Effector memory CD8-positive, alpha-beta T cell (primary cell): ENCODE data around the gene NBEAL2.

Experiments
- ATAC-seq: fragments of 150-1000 bp; cut with Tn5 transposase; replicated peaks from 2 replicates; pipeline ENCODE4 v1.10.0; 2021; ENCODE audit warnings: mild to moderate bottlenecking, moderate library complexity
- DNase-seq, 3 experiments: peaks; one replicate each; pipeline ENCODE4 v3.0.0; 2021
- H3K27ac Mint-ChIP-seq, 2 donors: one replicate each; pipeline ENCODE4 v1.8.0; 2022; ENCODE audit warnings: mild to moderate bottlenecking in 2 of 2, mixed read lengths in 2 of 2, moderate library complexity in 2 of 2
- H3K27me3 Mint-ChIP-seq, 2 donors: one replicate each; pipeline ENCODE4 v1.8.0; 2022; ENCODE audit warnings: mixed read lengths in 2 of 2
- H3K36me3 Mint-ChIP-seq: one replicate; pipeline ENCODE4 v1.8.0; 2022; ENCODE audit warnings: mild to moderate bottlenecking, moderate library complexity, mixed read lengths; ENCODE audit not compliant: insufficient read depth
- H3K4me1 Mint-ChIP-seq, 2 donors: one replicate each; pipeline ENCODE4 v1.8.0; 2022; ENCODE audit warnings: low read depth in 2 of 2, mixed read lengths in 2 of 2
- H3K4me3 Mint-ChIP-seq, 2 donors: one replicate each; pipeline ENCODE4 v1.8.0; 2022; ENCODE audit warnings: mild to moderate bottlenecking in 2 of 2, mixed read lengths in 2 of 2, moderate library complexity in 2 of 2
- H3K9me3 Mint-ChIP-seq, 2 donors: one replicate each; pipeline ENCODE4 v1.8.0; 2022; ENCODE audit warnings: mixed read lengths in 2 of 2

The NBEAL2 gene

DNA sequence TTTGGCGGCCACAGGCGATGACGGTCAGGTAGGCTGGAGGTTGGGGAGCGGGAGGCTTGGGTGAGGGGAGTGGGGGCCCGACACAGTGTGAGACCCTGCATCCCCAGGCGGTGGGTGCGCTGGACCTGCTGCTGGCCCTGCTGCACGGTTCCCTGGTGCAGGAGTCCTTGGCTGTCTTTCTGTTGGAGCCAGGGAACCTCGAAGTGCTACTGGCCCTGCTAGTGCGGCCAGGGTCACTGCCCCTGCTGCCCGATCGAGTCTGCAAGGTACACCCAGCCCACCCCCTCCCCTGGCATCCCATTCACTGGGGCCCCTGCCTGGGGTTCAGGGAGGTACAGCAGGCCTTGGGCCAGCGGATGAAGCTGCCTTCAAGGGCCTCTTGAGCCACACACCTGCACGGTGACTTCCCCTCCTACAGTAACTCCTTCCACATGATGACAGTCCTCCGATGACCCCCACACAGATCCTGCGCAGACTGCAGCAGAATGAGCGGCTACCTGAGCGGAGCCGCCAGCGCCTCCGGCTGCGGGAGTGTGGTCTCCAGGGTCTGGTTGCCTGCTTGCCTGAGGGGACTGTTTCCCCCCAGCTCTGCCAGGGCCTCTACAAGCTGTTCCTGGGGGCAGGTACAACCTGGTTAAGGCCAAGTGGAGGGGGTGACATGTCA, 19.5 kb downstream of the NBEAL2 start:
- ATAC-seq (no peak), DNase-seq (no peak)
- no peaks in the 10 kb centered on the region for H3K27me3 Mint-ChIP-seq
- H3K4me3 Mint-ChIP-seq, result no peak overlapping the region
- peaks cover 14 to 33% of the 10 kb centered on the region in 2 donors for H3K4me1 Mint-ChIP-seq
- peak overlapping the region; percentile 71 to 81 for H3K27ac Mint-ChIP-seq
- H3K36me3 Mint-ChIP-seq, result peaks cover 57% of the 10 kb centered on the region
- H3K9me3 Mint-ChIP-seq, result no peaks in the 10 kb centered on the region

DNA sequence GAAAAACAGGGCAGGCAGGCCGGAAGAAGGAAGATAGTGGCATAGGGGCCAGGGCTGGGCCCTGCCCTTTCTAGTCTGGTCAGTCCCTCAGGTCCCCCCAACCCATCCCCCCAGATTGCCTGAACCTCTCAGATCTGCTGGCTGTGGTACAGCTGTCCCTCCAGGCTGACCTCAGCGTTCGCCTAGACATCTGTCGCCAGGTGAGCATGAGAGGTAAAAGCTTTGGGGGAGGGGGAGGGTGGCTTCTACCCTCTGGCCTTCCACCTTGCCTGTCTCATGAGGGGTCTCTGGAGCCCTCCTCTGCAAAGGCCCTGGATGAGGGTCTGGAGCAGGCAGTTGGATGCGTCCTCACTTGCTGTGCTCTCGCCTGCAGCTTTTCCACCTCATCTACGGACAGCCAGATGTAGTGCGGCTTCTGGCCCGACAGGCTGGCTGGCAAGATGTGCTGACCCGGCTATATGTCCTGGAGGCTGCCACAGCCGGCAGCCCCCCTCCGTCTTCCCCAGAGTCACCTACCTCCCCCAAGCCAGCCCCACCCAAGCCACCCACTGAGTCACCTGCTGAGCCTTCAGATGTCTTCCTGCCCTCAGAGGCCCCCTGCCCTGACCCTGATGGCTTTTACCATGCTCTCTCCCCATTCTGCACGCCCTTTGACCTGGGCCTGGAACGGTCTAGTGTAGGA, 20.2 kb downstream of the NBEAL2 start:
- Mint-ChIP-seq H3K4me3 (no peak overlapping the region), H3K9me3 (no peaks in the 10 kb centered on the region), H3K36me3 (peaks cover 63% of the 10 kb centered on the region), H3K27ac (peak overlapping the region in 1 of 2 donors; percentile 81), H3K27me3 (no peaks in the 10 kb centered on the region), H3K4me1 (peaks cover 14 to 28% of the 10 kb centered on the region in 2 donors)
- DNase-seq (no peak), ATAC-seq (no peak)

DNA sequence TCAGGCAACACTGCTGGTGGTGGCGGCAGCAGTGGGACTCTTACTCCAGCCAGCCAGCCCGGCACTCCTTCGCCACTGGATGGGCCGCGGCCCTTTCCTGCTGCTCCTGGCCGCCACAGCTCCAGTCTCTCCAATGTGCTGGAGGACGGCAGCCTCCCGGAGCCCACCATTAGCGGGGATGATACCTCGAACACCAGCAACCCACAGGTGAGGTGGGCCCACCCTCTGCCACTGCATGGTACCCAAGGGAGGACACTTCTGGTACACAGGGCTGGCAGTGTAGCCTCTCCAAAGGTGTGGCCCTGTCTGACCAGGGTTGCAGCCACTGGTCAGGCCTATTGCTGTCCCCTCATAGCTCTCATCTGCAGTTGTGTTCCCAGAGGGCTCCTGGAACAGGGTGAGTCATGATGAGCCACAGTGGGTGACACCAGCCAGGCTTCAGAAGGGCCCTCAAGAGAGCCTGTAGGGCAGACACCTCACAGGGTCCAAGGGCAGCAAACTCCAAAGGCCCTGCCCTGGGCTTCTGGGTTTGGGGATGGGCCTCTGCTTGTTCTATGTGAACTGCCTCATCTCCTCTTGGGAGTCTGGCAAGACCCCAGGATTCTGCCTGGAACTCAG, 20.8 kb downstream of the NBEAL2 start:
- no peak for ATAC-seq
- no peaks in the 10 kb centered on the region for H3K27me3 Mint-ChIP-seq
- no peak overlapping the region for H3K4me3 Mint-ChIP-seq
- peaks cover 68% of the 10 kb centered on the region for H3K36me3 Mint-ChIP-seq
- H3K27ac Mint-ChIP-seq, result peak overlapping the region in 1 of 2 donors; percentile 81
- no peaks in the 10 kb centered on the region for H3K9me3 Mint-ChIP-seq
- H3K4me1 Mint-ChIP-seq, result peaks cover 14 to 26% of the 10 kb centered on the region in 2 donors
- no peak for DNase-seq

DNA sequence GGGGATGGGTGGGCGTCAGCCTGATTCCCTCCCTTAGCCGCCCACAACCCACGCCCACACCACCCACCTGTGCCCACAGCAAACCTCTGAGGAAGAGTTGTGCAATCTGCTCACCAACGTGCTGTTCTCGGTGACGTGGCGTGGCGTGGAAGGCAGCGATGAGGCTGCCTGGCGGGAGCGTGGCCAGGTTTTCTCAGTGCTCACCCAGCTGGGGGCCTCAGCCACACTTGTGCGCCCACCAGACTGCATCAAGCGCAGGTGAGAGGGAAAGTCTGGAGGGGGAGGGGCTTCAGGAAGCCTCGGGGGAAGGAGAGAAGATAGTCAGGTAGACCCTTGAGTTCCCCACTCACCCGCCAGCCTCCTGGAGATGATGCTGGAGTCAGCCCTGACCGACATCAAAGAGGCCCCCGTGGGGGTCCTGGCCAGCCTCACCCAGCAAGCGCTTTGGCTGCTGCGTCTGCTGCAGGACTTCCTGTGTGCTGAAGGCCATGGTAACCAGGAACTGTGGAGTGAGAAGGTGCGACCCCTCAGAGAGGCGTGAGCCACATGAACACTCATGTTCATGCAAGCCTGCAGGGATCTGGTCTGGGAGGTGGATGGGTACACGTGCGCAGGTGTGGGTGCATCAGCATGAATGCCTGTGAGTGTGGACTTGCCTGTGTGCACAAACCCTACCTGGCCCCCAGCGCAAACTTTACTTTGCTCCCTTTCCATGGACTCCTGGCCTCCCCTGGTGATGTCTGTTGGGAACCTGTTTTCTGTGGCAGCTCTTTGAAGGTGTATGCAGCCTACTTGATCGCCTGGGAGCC, 21.7 kb downstream of the NBEAL2 start:
- Mint-ChIP-seq H3K4me1 (peaks cover 14 to 28% of the 10 kb centered on the region in 2 donors), H3K36me3 (peaks cover 73% of the 10 kb centered on the region), H3K27ac (peak overlapping the region in 1 of 2 donors; percentile 81), H3K27me3 (no peaks in the 10 kb centered on the region), H3K4me3 (no peak overlapping the region), H3K9me3 (no peaks in the 10 kb centered on the region)
- DNase-seq (no peak), ATAC-seq (peak; percentile 18)

DNA sequence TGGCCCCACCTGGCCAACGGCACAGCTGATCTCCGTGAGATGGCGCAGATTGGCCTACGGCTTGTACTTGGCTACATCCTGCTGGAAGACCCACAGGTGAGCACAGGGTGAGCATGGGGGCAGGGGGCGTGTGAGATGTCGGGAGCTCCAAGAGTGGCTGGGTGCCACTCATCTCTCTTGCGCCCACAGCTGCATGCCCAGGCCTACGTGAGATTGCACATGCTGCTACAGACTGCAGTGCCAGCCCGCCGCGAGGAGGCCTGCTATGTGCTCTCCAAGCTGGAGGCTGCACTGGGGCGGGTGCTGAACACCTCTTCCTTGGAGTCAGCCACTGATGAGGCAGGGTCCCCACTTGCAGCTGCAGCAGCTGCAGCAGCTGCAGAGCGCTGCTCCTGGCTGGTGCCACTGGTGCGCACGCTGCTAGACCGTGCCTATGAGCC, 22.3 kb downstream of the NBEAL2 start:
- ATAC-seq, result no peak
- DNase-seq, result no peak
- H3K9me3 Mint-ChIP-seq, result no peaks in the 10 kb centered on the region
- no peak overlapping the region for H3K4me3 Mint-ChIP-seq
- peaks cover 13 to 26% of the 10 kb centered on the region in 2 donors for H3K4me1 Mint-ChIP-seq
- H3K36me3 Mint-ChIP-seq, result peaks cover 77% of the 10 kb centered on the region
- H3K27ac Mint-ChIP-seq, result peak overlapping the region in 1 of 2 donors; percentile 46
- no peaks in the 10 kb centered on the region for H3K27me3 Mint-ChIP-seq

DNA sequence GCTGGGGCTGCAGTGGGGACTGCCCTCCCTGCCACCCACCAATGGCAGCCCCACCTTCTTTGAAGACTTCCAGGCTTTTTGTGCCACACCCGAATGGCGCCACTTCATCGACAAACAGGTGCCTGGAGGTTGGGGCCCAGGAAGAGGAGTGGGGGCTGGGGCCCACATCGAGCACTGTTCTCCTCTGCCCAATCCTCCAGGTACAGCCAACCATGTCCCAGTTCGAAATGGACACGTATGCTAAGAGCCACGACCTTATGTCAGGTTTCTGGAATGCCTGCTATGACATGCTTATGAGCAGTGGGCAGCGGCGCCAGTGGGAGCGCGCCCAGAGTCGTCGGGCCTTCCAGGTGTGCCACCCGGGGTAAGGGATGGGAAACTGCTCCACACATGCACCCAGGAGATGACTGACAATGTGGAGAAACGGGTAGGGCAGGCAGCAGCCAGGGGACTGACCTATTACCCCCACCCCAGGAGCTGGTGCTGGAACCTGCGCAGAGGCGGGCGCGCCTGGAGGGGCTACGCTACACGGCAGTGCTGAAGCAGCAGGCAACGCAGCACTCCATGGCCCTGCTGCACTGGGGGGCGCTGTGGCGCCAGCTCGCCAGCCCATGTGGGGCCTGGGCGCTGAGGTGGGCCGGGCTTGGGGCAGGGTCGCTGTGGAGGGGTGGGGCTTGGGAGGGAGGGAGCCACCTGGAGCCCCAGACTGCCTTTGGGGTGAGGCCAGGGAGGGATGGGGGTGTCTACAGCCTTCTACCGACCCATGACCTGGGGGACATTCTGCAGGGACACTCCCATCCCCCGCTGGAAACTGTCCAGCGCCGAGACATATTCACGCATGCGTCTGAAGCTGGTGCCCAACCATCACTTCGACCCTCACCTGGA, 22.9 kb downstream of the NBEAL2 start:
- DNase-seq (no peak), ATAC-seq (no peak)
- Mint-ChIP-seq H3K4me1 (peaks cover 6 to 19% of the 10 kb centered on the region in 2 donors), H3K9me3 (no peaks in the 10 kb centered on the region), H3K36me3 (peaks cover 81% of the 10 kb centered on the region), H3K27ac (peak overlapping the region in 1 of 2 donors; percentile 67), H3K4me3 (no peak overlapping the region), H3K27me3 (no peaks in the 10 kb centered on the region)

DNA sequence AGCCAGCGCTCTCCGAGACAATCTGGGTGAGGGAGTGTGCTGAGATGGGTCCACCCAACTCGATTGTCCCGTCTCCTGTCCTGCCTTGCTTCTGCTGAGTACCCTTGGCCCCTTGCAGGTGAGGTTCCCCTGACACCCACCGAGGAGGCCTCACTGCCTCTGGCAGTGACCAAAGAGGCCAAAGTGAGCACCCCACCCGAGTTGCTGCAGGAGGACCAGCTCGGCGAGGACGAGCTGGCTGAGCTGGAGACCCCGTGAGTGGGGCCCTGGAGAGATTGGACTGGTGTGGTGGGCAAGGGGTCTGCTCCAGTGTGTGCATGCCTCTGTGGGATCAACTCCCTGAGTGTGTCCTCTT, 23.6 kb downstream of the NBEAL2 start:
- Mint-ChIP-seq H3K4me3 (no peak overlapping the region), H3K27me3 (no peaks in the 10 kb centered on the region), H3K4me1 (peaks cover 4 to 15% of the 10 kb centered on the region in 2 donors), H3K36me3 (peaks cover 82% of the 10 kb centered on the region), H3K9me3 (no peaks in the 10 kb centered on the region), H3K27ac (no peak overlapping the region)
- DNase-seq (no peak), ATAC-seq (no peak)

DNA sequence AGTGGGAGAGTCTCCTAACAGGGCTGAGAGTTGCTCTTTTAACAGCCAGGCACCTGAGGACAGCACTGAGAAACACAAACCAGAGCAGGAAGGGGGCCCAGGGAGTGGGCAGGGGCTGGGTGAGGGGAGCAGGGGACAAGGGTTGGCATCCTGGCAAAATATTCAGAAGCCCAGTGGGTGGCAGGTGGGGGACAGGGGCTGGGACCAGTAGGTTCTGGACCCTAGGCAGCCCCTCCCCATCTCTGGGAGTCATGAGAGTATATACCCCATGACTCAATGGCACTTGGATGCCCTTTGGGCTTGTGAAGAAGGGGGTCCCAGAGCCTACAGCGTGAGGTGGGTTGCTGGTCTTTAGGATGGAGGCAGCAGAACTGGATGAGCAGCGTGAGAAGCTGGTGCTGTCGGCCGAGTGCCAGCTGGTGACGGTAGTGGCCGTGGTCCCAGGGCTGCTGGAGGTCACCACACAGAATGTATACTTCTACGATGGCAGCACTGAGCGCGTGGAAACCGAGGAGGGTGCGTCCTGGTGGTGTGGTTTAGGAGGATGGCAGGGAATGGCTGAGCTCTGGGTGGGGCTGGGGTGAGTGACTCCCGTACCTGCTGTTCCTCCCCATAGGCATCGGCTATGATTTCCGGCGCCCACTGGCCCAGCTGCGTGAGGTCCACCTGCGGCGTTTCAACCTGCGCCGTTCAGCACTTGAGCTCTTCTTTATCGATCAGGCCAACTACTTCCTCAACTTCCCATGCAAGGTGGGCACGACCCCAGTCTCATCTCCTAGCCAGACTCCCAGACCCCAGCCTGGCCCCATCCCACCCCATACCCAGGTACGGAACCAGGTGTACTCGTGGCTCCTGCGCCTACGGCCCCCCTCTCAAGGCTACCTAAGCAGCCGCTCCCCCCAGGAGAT, 24.2 kb downstream of the NBEAL2 start:
- DNase-seq (no peak), ATAC-seq (no peak)
- Mint-ChIP-seq H3K27ac (peak overlapping the region in 1 of 2 donors; percentile 85), H3K4me3 (no peak overlapping the region), H3K4me1 (peaks cover 0 to 11% of the 10 kb centered on the region in 2 donors), H3K27me3 (no peaks in the 10 kb centered on the region), H3K36me3 (peaks cover 78% of the 10 kb centered on the region), H3K9me3 (no peaks in the 10 kb centered on the region)

DNA sequence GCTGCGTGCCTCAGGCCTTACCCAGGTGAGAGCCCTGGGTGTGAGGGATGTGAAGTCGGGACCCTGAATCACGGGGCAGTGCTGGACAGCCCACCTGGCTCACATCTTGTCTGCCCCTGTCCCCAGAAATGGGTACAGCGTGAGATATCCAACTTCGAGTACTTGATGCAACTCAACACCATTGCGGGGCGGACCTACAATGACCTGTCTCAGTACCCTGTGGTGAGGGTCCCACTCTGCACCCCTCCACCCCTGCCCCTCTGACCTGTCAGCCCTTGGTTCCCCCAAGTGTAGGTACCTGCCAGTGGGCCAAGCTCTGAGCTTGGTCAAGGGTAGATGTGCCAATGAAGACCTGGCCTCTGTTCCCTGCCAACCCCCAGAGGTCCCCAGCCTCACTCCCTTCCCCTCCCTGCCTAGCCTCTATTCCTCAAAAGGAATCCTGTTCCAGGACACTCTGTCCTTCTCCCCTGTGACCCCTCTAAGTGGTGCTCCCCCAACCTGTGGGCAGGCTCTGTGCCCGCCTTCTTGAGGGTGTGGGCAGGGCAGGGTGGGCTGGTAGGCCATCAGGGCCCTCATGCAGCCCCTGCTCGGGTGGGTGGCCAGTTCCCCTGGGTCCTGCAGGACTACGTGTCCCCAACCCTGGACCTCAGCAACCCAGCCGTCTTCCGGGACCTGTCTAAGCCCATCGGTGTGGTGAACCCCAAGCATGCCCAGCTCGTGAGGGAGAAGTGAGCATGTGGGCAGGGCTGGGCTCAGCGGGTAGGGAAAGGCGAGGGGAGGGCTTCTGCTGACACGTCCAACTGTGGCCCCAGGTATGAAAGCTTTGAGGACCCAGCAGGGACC, 25.1 kb downstream of the NBEAL2 start:
- peaks cover 0 to 11% of the 10 kb centered on the region in 2 donors for H3K4me1 Mint-ChIP-seq
- no peak overlapping the region for H3K4me3 Mint-ChIP-seq
- no peak for ATAC-seq
- DNase-seq, result no peak
- no peaks in the 10 kb centered on the region for H3K9me3 Mint-ChIP-seq
- H3K27ac Mint-ChIP-seq, result peak overlapping the region in 1 of 2 donors; percentile 67
- H3K27me3 Mint-ChIP-seq, result no peaks in the 10 kb centered on the region
- H3K36me3 Mint-ChIP-seq, result peaks cover 75% of the 10 kb centered on the region

DNA sequence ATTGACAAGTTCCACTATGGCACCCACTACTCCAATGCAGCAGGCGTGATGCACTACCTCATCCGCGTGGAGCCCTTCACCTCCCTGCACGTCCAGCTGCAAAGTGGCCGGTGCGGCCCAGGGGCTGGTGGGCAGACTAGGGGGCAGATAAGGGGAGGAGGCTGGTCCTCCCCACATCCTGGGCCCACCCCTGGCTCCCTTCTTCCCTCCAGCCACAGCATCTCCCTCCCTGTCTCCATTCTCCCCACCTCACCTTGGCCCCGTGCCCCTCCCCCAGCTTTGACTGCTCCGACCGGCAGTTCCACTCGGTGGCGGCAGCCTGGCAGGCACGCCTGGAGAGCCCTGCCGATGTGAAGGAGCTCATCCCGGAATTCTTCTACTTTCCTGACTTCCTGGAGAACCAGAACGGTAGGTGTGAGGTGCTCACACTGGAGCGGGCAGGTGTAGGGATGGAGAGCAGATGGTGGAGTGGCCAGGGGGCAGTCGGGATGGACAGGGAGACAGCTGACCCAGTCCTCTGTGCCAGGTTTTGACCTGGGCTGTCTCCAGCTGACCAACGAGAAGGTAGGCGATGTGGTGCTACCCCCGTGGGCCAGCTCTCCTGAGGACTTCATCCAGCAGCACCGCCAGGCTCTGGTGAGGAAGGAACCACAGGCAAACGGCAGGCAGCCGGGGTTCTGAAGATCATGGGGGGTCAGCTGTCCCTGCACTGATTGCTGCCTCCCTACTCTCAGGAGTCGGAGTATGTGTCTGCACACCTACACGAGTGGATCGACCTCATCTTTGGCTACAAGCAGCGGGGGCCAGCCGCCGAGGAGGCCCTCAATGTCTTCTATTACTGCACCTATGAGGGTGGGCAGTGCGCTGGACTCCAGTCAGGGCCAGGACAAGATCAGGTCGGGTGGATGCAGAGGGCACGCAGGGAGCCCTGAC, 26.0 kb downstream of the NBEAL2 start:
- Mint-ChIP-seq H3K4me1 (peaks cover 0 to 8% of the 10 kb centered on the region in 2 donors), H3K27ac (peak overlapping the region; percentile 16 to 62)

More for the DNA sequence above, 26.0 kb downstream of the NBEAL2 start:
- Mint-ChIP-seq H3K36me3 (peaks cover 76% of the 10 kb centered on the region), H3K4me3 (no peak overlapping the region), H3K9me3 (no peaks in the 10 kb centered on the region), H3K27me3 (no peaks in the 10 kb centered on the region)
- ATAC-seq, result no peak
- no peak for DNase-seq
